Measurements from ENCODE around the gene COPB2. TPM values are rescaled to one million over a fixed set of nuclear protein-coding genes. Genes with fewer than 3 reads are reported as not detected.

Gene COPB2
- total and polyA plus RNA-seq, 2 of the 8 experiments (the other 6 are each of a cell fraction or from before 2014, with no cell fraction given), result 40.3 to 119 TPM

GRCh38 chr3:139358841-139359562, 30.4 kb downstream of the COPB2 start (continued):
- TF ChIP-seq EP300 (IDR thresholded peaks at IDR 0.05; ENCODE audit: borderline replicate concordance in 1 of 2, low read depth in 2 of 2, low read length in 2 of 2) (no peak), CTBP2 (IDR thresholded peaks at IDR 0.05; ENCODE audit: borderline replicate concordance, insufficient read depth, insufficient read length, low read length) (no peak), USF2 (IDR thresholded peaks at IDR 0.05; ENCODE audit: low read length) (no peak), FOSL1 (IDR thresholded peaks at IDR 0.05; ENCODE audit: insufficient read depth, low read depth, low read length) (no peak)

Data from H1 (cell line).